Measurements from ENCODE around the gene USP36.

DNA sequence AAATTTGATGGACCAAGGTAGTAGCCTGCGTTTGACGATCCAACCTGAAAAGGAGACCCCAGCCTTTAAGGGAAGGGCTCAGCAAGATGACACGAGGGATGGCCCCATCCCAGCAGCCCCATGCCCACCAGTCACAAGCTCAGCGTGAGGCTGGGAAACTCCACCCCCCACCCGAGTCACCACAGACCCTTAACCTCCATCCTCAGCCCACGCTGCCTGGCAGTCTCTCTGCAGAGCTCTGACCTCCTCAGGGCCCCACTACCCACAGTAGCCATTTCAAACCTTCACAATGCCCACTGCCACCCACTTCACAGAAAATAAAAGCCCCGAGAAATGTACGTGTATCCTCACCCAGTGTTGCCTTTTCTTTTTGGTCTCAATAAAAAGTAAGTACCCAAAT is 18.7 kb downstream of the USP36 start:
- no peak for TF ChIP-seq GATA2 (IDR thresholded peaks at IDR 0.05; ENCODE audit: low read depth, low read length)
- TF ChIP-seq GATA3 (IDR thresholded peaks at IDR 0.05; ENCODE audit: low read depth, low read length): no peak

Measured in SH-SY5Y (cell line).